CD1c-positive myeloid dendritic cell (primary cell): ENCODE measurements around the gene KCNH8.

Experiments
- DNase-seq: peaks from one replicate; pipeline ENCODE4 v3.0.0-alpha.2; 2016; ENCODE audit errors: extremely low spot score

KCNH8 gene

GRCh38 chr3:19250959-19251610 lies 102.8 kb downstream of the KCNH8 start:
- no peak for DNase-seq

DNA sequence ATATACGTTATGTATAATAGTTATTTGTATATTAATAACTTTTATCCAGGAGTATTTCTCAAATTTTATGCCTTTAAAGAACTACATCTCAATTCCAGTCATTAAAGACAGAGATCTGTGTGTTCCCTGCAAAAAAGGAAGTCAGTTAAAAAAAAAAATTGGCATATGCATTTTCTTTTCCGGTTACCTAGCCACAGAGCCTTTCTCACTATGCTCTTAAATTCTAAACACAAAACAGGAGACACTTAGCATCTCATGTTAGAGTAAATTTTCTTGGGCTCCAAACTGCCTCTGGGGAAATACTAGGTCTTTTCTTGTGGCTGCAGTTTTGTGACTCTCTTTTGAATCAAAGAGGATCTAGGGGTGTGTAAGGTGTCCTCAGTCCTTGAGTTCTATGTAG lies 105.9 kb downstream of the KCNH8 start:
- no peak for DNase-seq

GRCh38 chr3:19254784-19255338 lies 106.6 kb downstream of the KCNH8 start:
- DNase-seq, result no peak

GRCh38 chr3:19256313-19256712 lies 108.0 kb downstream of the KCNH8 start:
- no peak for DNase-seq

GRCh38 chr3:19263606-19264005 lies 115.3 kb downstream of the KCNH8 start:
- DNase-seq, result no peak

DNA sequence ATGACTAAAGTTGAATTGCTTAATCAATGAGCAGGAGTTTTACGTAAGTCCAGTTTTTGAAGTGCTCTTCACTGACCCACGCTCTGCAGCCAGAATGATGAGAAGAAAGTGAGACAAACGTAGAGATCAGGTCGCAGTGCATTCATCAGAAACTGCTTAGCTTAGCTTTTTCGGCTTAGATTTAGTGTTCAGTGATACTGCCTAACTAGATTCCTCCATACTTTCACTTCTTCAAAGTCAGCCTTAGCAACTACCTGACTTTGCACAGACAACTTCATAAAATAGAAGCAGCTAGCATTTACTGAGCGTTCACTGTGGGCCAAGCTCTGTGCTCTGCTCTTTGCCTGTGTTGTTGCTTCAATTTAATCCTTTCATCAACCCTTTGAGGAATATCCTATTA lies 116.1 kb downstream of the KCNH8 start:
- DNase-seq, result no peak

- no peak for DNase-seq
Observed at GRCh38 chr3:19267040-19267439, 118.7 kb downstream of the KCNH8 start.

DNA sequence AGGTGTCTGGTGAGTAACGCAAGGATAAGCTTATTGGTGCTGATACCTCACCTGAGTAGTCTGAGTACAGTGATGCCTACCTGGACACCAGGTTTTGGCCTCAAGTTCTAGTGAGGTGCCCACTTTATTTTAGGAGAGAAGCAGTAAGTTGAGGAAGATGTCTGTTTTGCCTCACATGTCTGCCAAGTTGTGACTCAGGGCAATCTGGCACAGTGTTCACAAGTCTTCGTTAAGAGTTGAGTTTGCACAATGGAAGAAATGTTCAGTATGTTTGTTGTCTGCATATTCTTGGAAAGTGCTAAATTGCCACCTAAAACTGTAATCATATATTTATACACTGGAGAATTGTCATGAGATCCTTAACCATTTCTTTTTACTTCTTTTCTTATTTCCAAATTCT lies 122.2 kb downstream of the KCNH8 start:
- no peak for DNase-seq

DNA sequence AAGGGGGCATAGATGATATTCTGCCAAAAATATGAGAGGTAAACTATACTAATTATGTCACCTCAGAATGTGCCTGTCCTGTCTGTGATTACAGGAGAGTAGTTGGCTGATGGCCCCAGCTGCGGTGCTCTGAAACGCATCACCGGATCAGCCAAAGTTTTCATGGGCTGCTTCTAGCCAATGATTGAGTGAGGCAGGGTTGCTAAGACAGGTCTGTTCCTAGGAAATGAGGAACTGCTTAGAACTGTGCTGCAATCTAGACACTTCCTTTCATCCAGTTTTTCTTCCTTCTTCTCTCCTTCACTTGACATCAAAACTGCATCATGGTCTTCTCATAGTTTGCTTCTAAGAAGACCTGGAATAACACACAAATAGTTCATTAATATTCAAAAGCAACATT lies 124.0 kb downstream of the KCNH8 start:
- no peak for DNase-seq

GRCh38 chr3:19273091-19273490 lies 124.8 kb downstream of the KCNH8 start:
- no peak for DNase-seq

DNA sequence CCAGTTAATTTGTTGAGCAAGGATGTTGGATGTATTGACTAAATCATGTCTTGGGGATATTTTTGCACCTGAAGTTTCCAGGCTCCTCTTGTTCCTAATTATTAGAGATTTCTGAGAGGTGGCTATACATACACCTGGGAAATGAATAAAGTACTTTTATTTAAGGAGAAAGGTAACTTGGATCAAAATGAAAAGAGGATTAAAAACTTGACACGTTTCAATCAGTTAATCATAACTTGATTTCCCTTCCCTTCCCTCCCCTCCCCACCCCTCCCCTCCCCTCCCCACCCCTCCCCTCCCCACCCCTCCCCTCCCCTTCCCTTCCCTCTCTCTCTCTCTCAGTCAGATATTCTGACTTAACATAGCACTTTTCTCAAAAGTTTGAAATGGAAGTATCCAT lies 126.3 kb downstream of the KCNH8 start:
- DNase-seq, result no peak

DNA sequence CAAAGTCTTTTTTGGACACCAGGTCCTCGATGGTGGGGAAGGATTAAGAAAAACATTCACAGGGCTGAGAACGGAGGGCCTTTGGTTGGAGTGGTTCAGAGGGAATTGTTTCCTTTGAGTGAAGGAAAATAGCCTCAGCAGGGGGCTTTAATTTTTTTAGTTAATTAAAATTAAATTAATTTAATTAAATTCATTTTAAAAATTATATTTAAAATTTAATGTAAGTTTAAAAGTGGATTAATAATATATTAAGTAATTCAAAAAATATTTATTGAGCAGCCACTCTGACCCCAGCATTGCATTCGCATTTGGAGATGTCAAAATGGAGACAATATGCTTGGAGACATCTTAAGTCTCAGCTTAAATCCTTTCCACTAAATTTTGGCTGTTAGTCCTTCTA lies 136.7 kb downstream of the KCNH8 start:
- DNase-seq, result no peak

DNA sequence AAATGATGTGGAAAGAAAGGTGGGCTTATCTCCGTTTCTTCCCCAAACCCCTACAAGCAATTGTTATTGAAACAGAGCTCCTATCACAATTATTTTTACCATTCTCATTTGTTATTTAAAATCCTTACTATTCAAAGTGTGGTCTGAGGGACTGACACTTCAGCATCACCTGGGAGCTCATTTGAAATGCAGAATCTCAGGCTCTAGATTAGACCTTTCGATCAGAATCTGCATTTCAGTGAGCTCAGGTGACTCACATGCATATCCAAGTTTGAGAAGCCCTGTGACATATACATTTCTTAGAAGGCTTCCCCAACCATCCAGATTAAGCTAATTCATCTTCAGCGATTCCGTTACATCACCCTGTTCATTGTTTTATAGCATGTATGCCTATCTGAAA lies 145.0 kb downstream of the KCNH8 start:
- DNase-seq, result no peak

GRCh38 chr3:19295208-19295607 lies 146.9 kb downstream of the KCNH8 start:
- no peak for DNase-seq

DNA sequence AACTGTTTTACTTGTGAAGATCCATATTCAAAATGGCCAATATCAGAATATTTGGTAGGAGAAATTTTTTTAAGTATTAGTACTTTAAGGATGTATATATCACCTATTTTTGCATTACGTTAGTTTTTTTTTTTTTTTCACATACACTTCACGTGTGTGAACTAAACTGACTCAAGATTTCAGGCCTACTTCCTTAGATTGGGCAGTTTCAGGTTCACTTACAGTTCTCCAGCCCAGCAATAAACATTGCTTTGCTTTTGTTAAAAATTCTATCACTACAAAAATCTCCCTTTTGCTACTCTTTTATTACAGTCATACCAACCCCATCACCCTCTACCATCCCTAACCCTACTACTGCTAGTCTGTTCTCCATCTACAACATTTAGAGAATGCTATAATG lies 183.6 kb downstream of the KCNH8 start:
- DNase-seq, result no peak

- DNase-seq, result no peak
Observed at GRCh38 chr3:19334120-19334519, 185.8 kb downstream of the KCNH8 start.

GRCh38 chr3:19338769-19339168 lies 190.5 kb downstream of the KCNH8 start:
- no peak for DNase-seq

- no peak for DNase-seq
Observed at GRCh38 chr3:19342389-19342788, 194.1 kb downstream of the KCNH8 start.

DNA sequence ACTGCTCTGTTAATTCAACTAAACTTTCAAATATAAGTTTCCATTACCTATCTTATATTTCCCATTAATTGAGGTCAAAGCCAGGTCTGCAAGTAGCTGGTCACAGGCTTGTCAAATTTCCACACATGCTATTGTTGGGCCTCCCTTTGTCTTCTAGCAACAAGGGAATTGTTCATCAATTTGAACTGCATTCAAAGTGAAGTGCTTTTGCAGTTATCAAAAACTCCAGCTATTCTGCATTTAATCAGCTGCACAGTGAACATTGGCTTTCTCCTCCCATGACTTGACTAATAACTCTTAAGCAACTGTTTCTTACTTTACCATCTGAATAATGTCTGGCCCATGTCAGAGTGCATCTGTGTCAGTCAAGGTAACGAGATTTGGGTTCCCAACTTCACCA lies 198.4 kb downstream of the KCNH8 start:
- no peak for DNase-seq

GRCh38 chr3:19347671-19348070 lies 199.4 kb downstream of the KCNH8 start:
- no peak for DNase-seq

DNA sequence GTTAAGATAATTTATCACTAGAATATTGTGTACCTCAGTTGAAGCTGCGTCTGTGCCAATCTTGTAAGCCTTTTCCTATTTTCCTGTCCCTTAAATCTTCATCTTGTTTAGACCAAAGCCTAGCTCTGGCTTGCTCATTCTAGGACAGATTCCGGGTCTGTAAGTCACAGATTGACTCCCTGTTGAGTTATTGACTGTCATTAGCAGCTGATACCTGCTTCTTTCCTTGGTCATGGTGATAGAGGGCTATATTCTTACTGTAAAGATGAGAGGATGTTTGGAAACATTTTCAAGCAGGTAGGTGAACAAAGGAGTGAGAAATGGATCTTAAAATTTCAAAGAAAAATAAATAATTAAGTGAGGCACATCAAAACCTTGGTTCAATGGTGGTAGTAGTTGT lies 200.2 kb downstream of the KCNH8 start:
- no peak for DNase-seq

DNA sequence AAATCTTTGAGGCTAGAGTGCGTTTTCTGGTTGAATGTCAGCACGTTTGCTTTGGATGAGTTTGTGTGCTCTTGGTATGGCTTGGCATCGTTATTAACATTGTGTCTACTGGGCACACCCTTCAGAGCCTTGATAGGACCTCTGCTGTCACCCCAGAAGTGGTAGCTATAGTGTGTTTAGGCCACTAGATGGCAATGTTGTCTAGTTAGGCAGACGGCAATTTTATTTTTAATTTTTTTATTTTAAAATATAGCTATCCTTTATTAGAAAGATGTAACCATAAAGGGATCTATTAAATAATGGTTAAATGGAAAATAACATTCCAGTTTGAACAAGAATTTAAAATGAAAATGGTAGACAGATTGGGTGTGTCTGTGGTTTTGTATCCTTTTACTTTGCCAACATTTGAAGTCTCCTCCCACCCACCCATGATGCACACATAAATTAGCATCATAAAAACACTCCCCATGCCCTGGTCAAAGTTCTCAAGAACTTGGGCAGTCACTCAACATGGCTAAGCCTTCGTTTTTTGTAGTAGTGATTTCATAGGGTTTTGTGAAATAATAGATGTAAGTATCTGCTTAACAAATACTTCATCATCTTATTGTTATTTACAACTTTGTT lies 200.7 kb downstream of the KCNH8 start:
- peak; percentile 34 for DNase-seq

GRCh38 chr3:19357947-19358346 lies 209.6 kb downstream of the KCNH8 start:
- no peak for DNase-seq

GRCh38 chr3:19363071-19363470 lies 214.8 kb downstream of the KCNH8 start:
- DNase-seq, result no peak
